DMS79 treated with DMSO at 0.1 percent for 48 hours (cell line): ENCODE results near the gene SLC8A2.

Source experiments
- DNase-seq: peaks from one replicate; lab custom pipeline; 2025; lab: John Stamatoyannopoulos, UW

The SLC8A2 gene

GRCh38 chr19:47430041-47430802 is 41.5 kb downstream of the SLC8A2 start:
- DNase-seq: no peak

- no peak for DNase-seq
Measured at GRCh38 chr19:47429140-47429793, 42.4 kb downstream of the SLC8A2 start.

GRCh38 chr19:47428177-47428894 is 43.4 kb downstream of the SLC8A2 start:
- peak; percentile 97 for DNase-seq

GRCh38 chr19:47427241-47428176 is 44.2 kb downstream of the SLC8A2 start:
- DNase-seq: peak; percentile 85

- no peak for DNase-seq
Measured at GRCh38 chr19:47423203-47423882, 48.4 kb downstream of the SLC8A2 start.

- no peak for DNase-seq
Measured at GRCh38 chr19:47422417-47423163, 49.1 kb downstream of the SLC8A2 start.

- DNase-seq: peak; percentile 38
Measured at GRCh38 chr19:47421844-47422395, 49.8 kb downstream of the SLC8A2 start.

GRCh38 chr19:47421244-47421786 is 50.4 kb downstream of the SLC8A2 start:
- no peak for DNase-seq

- DNase-seq: no peak
Measured at GRCh38 chr19:47419789-47420188, 51.9 kb downstream of the SLC8A2 start.

GRCh38 chr19:47419030-47419783 is 52.5 kb downstream of the SLC8A2 start, which contains the start of gene MEIS3:
MEIS3 (minus strand) TSS chr19:47419527; CDS start chr19:47419081, 446 bp downstream.
- DNase-seq: no peak

GRCh38 chr19:47418692-47419029 is 53.0 kb downstream of the SLC8A2 start:
- DNase-seq: no peak

- DNase-seq: no peak
Measured at GRCh38 chr19:47417746-47418691, 53.7 kb downstream of the SLC8A2 start.

- DNase-seq: no peak
Measured at GRCh38 chr19:47417107-47417745, 54.5 kb downstream of the SLC8A2 start.

- no peak for DNase-seq
Measured at GRCh38 chr19:47416643-47416985, 55.1 kb downstream of the SLC8A2 start.

- DNase-seq: no peak
Measured at GRCh38 chr19:47415953-47416642, 55.6 kb downstream of the SLC8A2 start.

GRCh38 chr19:47414469-47414868 is 57.2 kb downstream of the SLC8A2 start:
- DNase-seq: no peak

- DNase-seq: no peak
Measured at GRCh38 chr19:47413941-47414340, 57.8 kb downstream of the SLC8A2 start.
